IgD-negative memory B cell (primary cell): Measurements from ENCODE around the gene PRKN. TPM values are rescaled to one million over a fixed set of nuclear protein-coding genes. Genes with fewer than 3 reads are reported as not detected.
A peak's percentile ranks its signal among the peaks of the same experiment; 100 is the strongest.

Experiments used
- H3K27ac Mint-ChIP-seq, 3 donors: one replicate each; pipeline ENCODE4 v1.8.0; 2020 to 2022; ENCODE audit warnings: mild to moderate bottlenecking in 3 of 3, mixed read lengths in 3 of 3, moderate library complexity in 1 of 3
- H3K27me3 Mint-ChIP-seq: one replicate; pipeline ENCODE4 v1.8.0; 2021; ENCODE audit warnings: mixed read lengths
- H3K36me3 Mint-ChIP-seq: one replicate; pipeline ENCODE4 v1.8.0; 2020; ENCODE audit warnings: mild to moderate bottlenecking, mixed read lengths
- H3K4me1 Mint-ChIP-seq, 3 donors: one replicate each; pipeline ENCODE4 v1.8.0; 2020 to 2022; ENCODE audit warnings: mixed read lengths in 3 of 3, mild to moderate bottlenecking in 1 of 3
- H3K4me3 Mint-ChIP-seq, 4 donors: one replicate each; pipeline ENCODE4 v1.8.0; 2020 to 2022; ENCODE audit warnings: mild to moderate bottlenecking in 4 of 4, mixed read lengths in 4 of 4, moderate library complexity in 3 of 4
- H3K9me3 Mint-ChIP-seq, 3 donors: one replicate each; pipeline ENCODE4 v1.8.0; 2020 to 2021; ENCODE audit warnings: mixed read lengths in 3 of 3, mild to moderate bottlenecking in 1 of 3
- polyA plus RNA-seq: library from polyadenylated mRNA; unstranded; fragments of 300-500 nt; fragmentation: Illumina TruSeq; gene quantifications from one replicate; pipeline ENCODE4 v1.2.3, GENCODE V29; 2021

PRKN gene
- polyA plus RNA-seq, 1 donor from 2014 or later: 0.55 TPM

GRCh38 chr6:161422710-161423680, 1304.6 kb downstream of the PRKN start:
- peak overlapping the region in 1 of 4 donors; percentile 54 for H3K4me3 Mint-ChIP-seq
- H3K9me3 Mint-ChIP-seq: peaks cover 0 to 2% (median 0%) of the 10 kb centered on the region in 3 donors
- no peak overlapping the region for H3K27ac Mint-ChIP-seq
- peaks cover 4% of the 10 kb centered on the region for H3K27me3 Mint-ChIP-seq
- H3K4me1 Mint-ChIP-seq: no peaks in the 10 kb centered on the region
- peaks cover 2% of the 10 kb centered on the region for H3K36me3 Mint-ChIP-seq

- no peak overlapping the region for H3K4me3 Mint-ChIP-seq
- no peak overlapping the region for H3K27ac Mint-ChIP-seq
- no peaks in the 10 kb centered on the region for H3K4me1 Mint-ChIP-seq
- H3K36me3 Mint-ChIP-seq: no peaks in the 10 kb centered on the region
- peaks cover 11% of the 10 kb centered on the region for H3K27me3 Mint-ChIP-seq
- peaks cover 0 to 2% (median 0%) of the 10 kb centered on the region in 3 donors for H3K9me3 Mint-ChIP-seq
Observed at GRCh38 chr6:161418463-161418945, 1309.1 kb downstream of the PRKN start.

- Mint-ChIP-seq H3K27ac (no peak overlapping the region), H3K4me1 (no peaks in the 10 kb centered on the region), H3K4me3 (no peak overlapping the region), H3K9me3 (peaks cover 0 to 2% (median 0%) of the 10 kb centered on the region in 3 donors), H3K27me3 (peaks cover 11% of the 10 kb centered on the region), H3K36me3 (no peaks in the 10 kb centered on the region)
Observed at GRCh38 chr6:161417717-161418462, 1309.7 kb downstream of the PRKN start.

GRCh38 chr6:161415302-161415855, 1312.2 kb downstream of the PRKN start:
- no peaks in the 10 kb centered on the region for H3K9me3 Mint-ChIP-seq
- H3K27me3 Mint-ChIP-seq: peaks cover 11% of the 10 kb centered on the region
- no peaks in the 10 kb centered on the region for H3K36me3 Mint-ChIP-seq
- no peak overlapping the region for H3K4me3 Mint-ChIP-seq
- no peaks in the 10 kb centered on the region for H3K4me1 Mint-ChIP-seq
- no peak overlapping the region for H3K27ac Mint-ChIP-seq

- H3K36me3 Mint-ChIP-seq: no peaks in the 10 kb centered on the region
- H3K9me3 Mint-ChIP-seq: no peaks in the 10 kb centered on the region
- H3K4me1 Mint-ChIP-seq: no peaks in the 10 kb centered on the region
- H3K27me3 Mint-ChIP-seq: peaks cover 11% of the 10 kb centered on the region
- no peak overlapping the region for H3K4me3 Mint-ChIP-seq
- no peak overlapping the region for H3K27ac Mint-ChIP-seq
Observed at GRCh38 chr6:161414707-161415106, 1312.9 kb downstream of the PRKN start.

GRCh38 chr6:161414180-161414579, 1313.4 kb downstream of the PRKN start:
- Mint-ChIP-seq H3K4me3 (no peak overlapping the region), H3K36me3 (no peaks in the 10 kb centered on the region), H3K9me3 (no peaks in the 10 kb centered on the region), H3K4me1 (no peaks in the 10 kb centered on the region), H3K27me3 (peaks cover 11% of the 10 kb centered on the region), H3K27ac (no peak overlapping the region)

- no peaks in the 10 kb centered on the region for H3K9me3 Mint-ChIP-seq
Observed at GRCh38 chr6:161413355-161413771, 1314.2 kb downstream of the PRKN start.

GRCh38 chr6:161412795-161413194, 1314.8 kb downstream of the PRKN start:
- peaks cover 9% of the 10 kb centered on the region for H3K27me3 Mint-ChIP-seq
- H3K36me3 Mint-ChIP-seq: no peaks in the 10 kb centered on the region
- H3K4me3 Mint-ChIP-seq: no peak overlapping the region
- no peaks in the 10 kb centered on the region for H3K4me1 Mint-ChIP-seq
- H3K9me3 Mint-ChIP-seq: no peaks in the 10 kb centered on the region
- H3K27ac Mint-ChIP-seq: no peak overlapping the region

More at GRCh38 chr6:161413355-161413771, 1314.2 kb downstream of the PRKN start:
- H3K27me3 Mint-ChIP-seq: peaks cover 11% of the 10 kb centered on the region
- H3K4me1 Mint-ChIP-seq: no peaks in the 10 kb centered on the region
- no peak overlapping the region for H3K4me3 Mint-ChIP-seq
- H3K27ac Mint-ChIP-seq: no peak overlapping the region
- H3K36me3 Mint-ChIP-seq: no peaks in the 10 kb centered on the region

GRCh38 chr6:161411265-161411944, 1316.2 kb downstream of the PRKN start:
- no peaks in the 10 kb centered on the region for H3K9me3 Mint-ChIP-seq
- H3K27me3 Mint-ChIP-seq: peaks cover 3% of the 10 kb centered on the region
- no peak overlapping the region for H3K4me3 Mint-ChIP-seq
- no peaks in the 10 kb centered on the region for H3K4me1 Mint-ChIP-seq
- no peaks in the 10 kb centered on the region for H3K36me3 Mint-ChIP-seq
- H3K27ac Mint-ChIP-seq: no peak overlapping the region

GRCh38 chr6:161410736-161411135, 1316.8 kb downstream of the PRKN start:
- no peaks in the 10 kb centered on the region for H3K4me1 Mint-ChIP-seq
- H3K4me3 Mint-ChIP-seq: no peak overlapping the region
- no peak overlapping the region for H3K27ac Mint-ChIP-seq
- H3K36me3 Mint-ChIP-seq: no peaks in the 10 kb centered on the region
- no peaks in the 10 kb centered on the region for H3K9me3 Mint-ChIP-seq
- peaks cover under 1% of the 10 kb centered on the region for H3K27me3 Mint-ChIP-seq

- no peaks in the 10 kb centered on the region for H3K27me3 Mint-ChIP-seq
- no peaks in the 10 kb centered on the region for H3K9me3 Mint-ChIP-seq
- H3K4me3 Mint-ChIP-seq: no peak overlapping the region
- no peaks in the 10 kb centered on the region for H3K4me1 Mint-ChIP-seq
- H3K27ac Mint-ChIP-seq: no peak overlapping the region
- no peaks in the 10 kb centered on the region for H3K36me3 Mint-ChIP-seq
Observed at GRCh38 chr6:161410076-161410475, 1317.5 kb downstream of the PRKN start.

- H3K27ac Mint-ChIP-seq: no peak overlapping the region
- no peak overlapping the region for H3K4me3 Mint-ChIP-seq
- no peaks in the 10 kb centered on the region for H3K9me3 Mint-ChIP-seq
- no peaks in the 10 kb centered on the region for H3K36me3 Mint-ChIP-seq
- H3K4me1 Mint-ChIP-seq: no peaks in the 10 kb centered on the region
- H3K27me3 Mint-ChIP-seq: no peaks in the 10 kb centered on the region
Observed at GRCh38 chr6:161409353-161409752, 1318.2 kb downstream of the PRKN start.

- H3K9me3 Mint-ChIP-seq: no peaks in the 10 kb centered on the region
- no peak overlapping the region for H3K4me3 Mint-ChIP-seq
- H3K4me1 Mint-ChIP-seq: no peaks in the 10 kb centered on the region
- H3K27me3 Mint-ChIP-seq: no peaks in the 10 kb centered on the region
- no peak overlapping the region for H3K27ac Mint-ChIP-seq
- H3K36me3 Mint-ChIP-seq: no peaks in the 10 kb centered on the region
Observed at GRCh38 chr6:161408041-161408440, 1319.5 kb downstream of the PRKN start.

- no peaks in the 10 kb centered on the region for H3K9me3 Mint-ChIP-seq
- H3K27ac Mint-ChIP-seq: no peak overlapping the region
- no peaks in the 10 kb centered on the region for H3K36me3 Mint-ChIP-seq
- no peaks in the 10 kb centered on the region for H3K4me1 Mint-ChIP-seq
- H3K27me3 Mint-ChIP-seq: no peaks in the 10 kb centered on the region
- no peak overlapping the region for H3K4me3 Mint-ChIP-seq
Observed at GRCh38 chr6:161407581-161407980, 1320.0 kb downstream of the PRKN start.
